CD4-positive, alpha-beta T cell treated with Interleukin-17A for 4 hours (primary cell): Measurements from ENCODE around the gene KIF26B.

Source experiments
- DNase-seq: peaks from one replicate; pipeline ENCODE4 v3.0.0-alpha.2; 2020; ENCODE audit warnings: mixed read lengths

KIF26B gene

GRCh38 chr1:245537992-245538391, 383.2 kb downstream of the KIF26B start:
- DNase-seq, result no peak

GRCh38 chr1:245538671-245539070, 383.9 kb downstream of the KIF26B start:
- DNase-seq, result no peak

- DNase-seq, result no peak
Measured at GRCh38 chr1:245541369-245541768, 386.6 kb downstream of the KIF26B start.

GRCh38 chr1:245542365-245542764, 387.6 kb downstream of the KIF26B start:
- no peak for DNase-seq

GRCh38 chr1:245544236-245544635, 389.5 kb downstream of the KIF26B start:
- no peak for DNase-seq

GRCh38 chr1:245546875-245547274, 392.1 kb downstream of the KIF26B start:
- no peak for DNase-seq

GRCh38 chr1:245549996-245550719, 395.4 kb downstream of the KIF26B start:
- DNase-seq, result no peak

GRCh38 chr1:245550720-245551043, 395.9 kb downstream of the KIF26B start:
- DNase-seq, result no peak

GRCh38 chr1:245551536-245551935, 396.8 kb downstream of the KIF26B start:
- DNase-seq, result no peak

GRCh38 chr1:245552331-245552730, 397.5 kb downstream of the KIF26B start:
- DNase-seq, result no peak

GRCh38 chr1:245556057-245556456, 401.3 kb downstream of the KIF26B start:
- DNase-seq, result no peak

GRCh38 chr1:245558069-245558468, 403.3 kb downstream of the KIF26B start:
- no peak for DNase-seq

- DNase-seq, result no peak
Measured at GRCh38 chr1:245560316-245560859, 405.6 kb downstream of the KIF26B start.

GRCh38 chr1:245561665-245562234, 407.0 kb downstream of the KIF26B start:
- DNase-seq, result no peak

GRCh38 chr1:245566134-245566533, 411.3 kb downstream of the KIF26B start:
- no peak for DNase-seq

GRCh38 chr1:245566952-245567351, 412.2 kb downstream of the KIF26B start:
- DNase-seq, result no peak

- DNase-seq, result no peak
Measured at GRCh38 chr1:245571815-245572294, 417.1 kb downstream of the KIF26B start.

- no peak for DNase-seq
Measured at GRCh38 chr1:245572709-245573108, 417.9 kb downstream of the KIF26B start.

GRCh38 chr1:245575710-245576109, 420.9 kb downstream of the KIF26B start:
- no peak for DNase-seq

- DNase-seq, result no peak
Measured at GRCh38 chr1:245576323-245576722, 421.5 kb downstream of the KIF26B start.

GRCh38 chr1:245577191-245578157, 422.7 kb downstream of the KIF26B start:
- no peak for DNase-seq

- no peak for DNase-seq
Measured at GRCh38 chr1:245578308-245578707, 423.5 kb downstream of the KIF26B start.

GRCh38 chr1:245578771-245579170, 424.0 kb downstream of the KIF26B start:
- no peak for DNase-seq
